Tibial nerve (tissue), 4 donors: ENCODE data around the gene CRIP3. TPM values are rescaled to one million over a fixed set of nuclear protein-coding genes. Genes with fewer than 3 reads are reported as not detected.

Source experiments
- DNase-seq, 2 donors: peaks; one replicate each; pipeline ENCODE4 v3.0.0-alpha.2; 2019; ENCODE audit warnings: low spot score in 2 of 2
- H3K27ac ChIP-seq, 4 donors: fragments of 200-600 bp; sonication (generic) in 3 of 4; one replicate each; pipeline ENCODE4 v1.5.1; 2017 to 2019; ENCODE audit warnings: mild to moderate bottlenecking in 1 of 4
- H3K27me3 ChIP-seq, 2 donors: fragments of 200-600 bp; sonication (generic) in 1 of 2; one replicate each; pipeline versions ENCODE4 v1.5.1 to v1.6.0; 2017 to 2019
- H3K36me3 ChIP-seq, 3 donors: fragments of 200-600 bp; sonication (generic); one replicate each; pipeline ENCODE4 v1.5.1; 2018 to 2019
- H3K4me1 ChIP-seq, 4 donors: fragments of 200-600 bp; sonication (generic) in 3 of 4; one replicate each; pipeline ENCODE4 v1.5.1; 2017 to 2019
- H3K4me3 ChIP-seq, 4 donors: fragments of 200-600 bp; sonication (generic) in 3 of 4; one replicate each; pipeline ENCODE4 v1.5.1; 2017 to 2019; ENCODE audit warnings: mild to moderate bottlenecking in 1 of 4, moderate library complexity in 1 of 4
- H3K9me3 ChIP-seq, 4 donors: fragments of 200-600 bp; sonication (generic) in 3 of 4; one replicate each; pipeline ENCODE4 v1.5.1; 2017 to 2019
- EP300 ChIP-seq, 2 donors: sonication (generic); formaldehyde crosslinking; IDR thresholded peaks; one replicate each; pipeline ENCODE4 v1.6.1; 2017; ENCODE audit warnings: antibody characterized with exemption in 2 of 2, mild to moderate bottlenecking in 1 of 2
- POLR2A ChIP-seq, 2 donors: fragments of 450-650 bp; IDR thresholded peaks; one replicate each; pipeline ENCODE4 v1.6.1; 2017; ENCODE audit warnings: antibody characterized with exemption in 2 of 2, mild to moderate bottlenecking in 2 of 2, moderate library complexity in 2 of 2
- WGBS, 2 donors: methylation state at CpG; one replicate each; pipeline ENCODE4 v1.1.5; 2018; 5-methylcytosine and 5-hydroxymethylcytosine counted together
- small RNA-seq: library from RNA; depleted of rRNA; stranded (forward); fragments of <200 nt; gene quantifications from one replicate; pipeline ENCODE3, GENCODE V24; 2016
- total RNA-seq, 4 donors: library from RNA; depleted of rRNA; stranded (reverse); fragments of >200 nt; gene quantifications; one replicate each; pipeline ENCODE4 v1.1.0, GENCODE V29; 2016
- TF ChIP-seq, protein P1 (sequence below), 5 experiments: fragments of 200-600 bp in 3 of 5; fragments of 450-650 bp in 2 of 5; sonication (generic) in 3 of 5; IDR thresholded peaks; one replicate each; pipeline ENCODE4 v1.5.1; 2016 to 2019; ENCODE audit warnings: antibody characterized with exemption in 5 of 5, mild to moderate bottlenecking in 3 of 5, moderate library complexity in 2 of 5

Gene CRIP3
- total RNA-seq, 4 donors from 2014 or later = 5.2 to 12.7 (median 6.1) TPM; not detected in 1

DNA sequence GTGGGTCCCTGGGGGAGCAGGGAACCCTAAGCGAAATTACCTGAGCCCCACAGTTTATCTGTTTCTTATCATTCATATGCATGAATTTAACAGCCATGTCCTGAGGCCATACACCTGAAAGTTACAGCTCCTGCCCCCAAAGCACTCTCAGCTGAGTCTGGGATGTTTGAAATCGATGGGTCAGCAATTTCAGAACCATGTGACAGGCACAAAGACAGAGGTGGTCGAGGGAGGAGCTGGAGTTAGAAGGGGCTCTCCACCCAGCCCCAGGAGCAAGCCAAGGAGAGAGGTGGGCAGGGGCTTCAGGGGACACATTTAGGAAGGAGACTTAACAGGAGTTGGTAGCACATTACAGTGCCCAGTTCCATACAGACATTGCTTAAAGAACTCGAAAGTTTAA, 50.4 kb downstream of the CRIP3 start:
- no peak for DNase-seq
- peaks cover 0 to 22% of the 10 kb centered on the region in 2 donors for H3K27me3 ChIP-seq
- no peak overlapping the region for H3K4me3 ChIP-seq
- H3K9me3 ChIP-seq = no peaks in the 10 kb centered on the region
- H3K4me1 ChIP-seq = no peaks in the 10 kb centered on the region
- no peaks in the 10 kb centered on the region for H3K36me3 ChIP-seq
- 59 to 71% methylated on average over 4 of the region's 4 CpGs for WGBS, 2 donors
- H3K27ac ChIP-seq = no peak overlapping the region
- no peak for TF ChIP-seq EP300 (IDR thresholded peaks at IDR 0.05)
- TF ChIP-seq, protein P1, sequence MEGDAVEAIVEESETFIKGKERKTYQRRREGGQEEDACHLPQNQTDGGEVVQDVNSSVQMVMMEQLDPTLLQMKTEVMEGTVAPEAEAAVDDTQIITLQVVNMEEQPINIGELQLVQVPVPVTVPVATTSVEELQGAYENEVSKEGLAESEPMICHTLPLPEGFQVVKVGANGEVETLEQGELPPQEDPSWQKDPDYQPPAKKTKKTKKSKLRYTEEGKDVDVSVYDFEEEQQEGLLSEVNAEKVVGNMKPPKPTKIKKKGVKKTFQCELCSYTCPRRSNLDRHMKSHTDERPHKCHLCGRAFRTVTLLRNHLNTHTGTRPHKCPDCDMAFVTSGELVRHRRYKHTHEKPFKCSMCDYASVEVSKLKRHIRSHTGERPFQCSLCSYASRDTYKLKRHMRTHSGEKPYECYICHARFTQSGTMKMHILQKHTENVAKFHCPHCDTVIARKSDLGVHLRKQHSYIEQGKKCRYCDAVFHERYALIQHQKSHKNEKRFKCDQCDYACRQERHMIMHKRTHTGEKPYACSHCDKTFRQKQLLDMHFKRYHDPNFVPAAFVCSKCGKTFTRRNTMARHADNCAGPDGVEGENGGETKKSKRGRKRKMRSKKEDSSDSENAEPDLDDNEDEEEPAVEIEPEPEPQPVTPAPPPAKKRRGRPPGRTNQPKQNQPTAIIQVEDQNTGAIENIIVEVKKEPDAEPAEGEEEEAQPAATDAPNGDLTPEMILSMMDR (IDR thresholded peaks at IDR 0.05) = no peak

DNA sequence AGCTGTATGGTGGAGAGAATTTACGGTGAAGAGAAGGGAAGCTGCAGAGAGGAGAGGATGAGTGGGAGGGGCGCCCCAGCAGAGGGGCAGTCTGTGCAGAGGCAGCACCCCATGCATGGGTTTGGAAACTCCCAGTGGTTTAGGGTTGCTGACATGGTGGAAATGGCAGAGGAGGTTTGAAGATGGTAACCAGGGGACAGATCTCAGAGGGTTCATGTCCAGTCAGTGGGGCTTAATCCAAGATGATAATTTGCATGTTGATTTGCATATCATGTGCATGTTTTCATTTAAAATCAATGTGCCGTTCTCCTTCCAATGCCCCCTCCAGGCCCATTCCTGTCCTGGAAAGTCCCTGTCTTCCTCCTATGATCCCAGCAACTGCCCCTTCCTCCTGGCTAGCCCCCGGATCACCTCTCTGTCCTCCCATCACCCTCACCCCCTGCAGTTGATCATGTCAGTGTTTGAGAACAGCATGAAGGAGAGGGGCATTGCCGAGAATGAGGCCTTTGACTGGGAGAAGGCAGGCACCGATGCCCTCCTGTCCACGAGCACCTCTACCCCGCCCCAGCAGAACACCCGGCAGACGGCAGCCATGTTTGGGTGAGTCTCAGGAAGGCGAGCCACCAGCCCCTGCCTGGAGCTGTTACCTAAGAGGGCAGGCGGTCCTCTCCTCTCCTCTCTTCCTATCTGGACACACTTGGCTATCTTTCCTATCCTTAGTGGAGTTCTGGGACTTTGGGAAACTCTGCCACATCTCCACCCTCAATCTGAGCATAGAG, 51.1 kb downstream of the CRIP3 start:
- 71 to 76% methylated on average over 12 of the region's 12 CpGs for whole genome bisulfite sequencing, 2 donors

DNA sequence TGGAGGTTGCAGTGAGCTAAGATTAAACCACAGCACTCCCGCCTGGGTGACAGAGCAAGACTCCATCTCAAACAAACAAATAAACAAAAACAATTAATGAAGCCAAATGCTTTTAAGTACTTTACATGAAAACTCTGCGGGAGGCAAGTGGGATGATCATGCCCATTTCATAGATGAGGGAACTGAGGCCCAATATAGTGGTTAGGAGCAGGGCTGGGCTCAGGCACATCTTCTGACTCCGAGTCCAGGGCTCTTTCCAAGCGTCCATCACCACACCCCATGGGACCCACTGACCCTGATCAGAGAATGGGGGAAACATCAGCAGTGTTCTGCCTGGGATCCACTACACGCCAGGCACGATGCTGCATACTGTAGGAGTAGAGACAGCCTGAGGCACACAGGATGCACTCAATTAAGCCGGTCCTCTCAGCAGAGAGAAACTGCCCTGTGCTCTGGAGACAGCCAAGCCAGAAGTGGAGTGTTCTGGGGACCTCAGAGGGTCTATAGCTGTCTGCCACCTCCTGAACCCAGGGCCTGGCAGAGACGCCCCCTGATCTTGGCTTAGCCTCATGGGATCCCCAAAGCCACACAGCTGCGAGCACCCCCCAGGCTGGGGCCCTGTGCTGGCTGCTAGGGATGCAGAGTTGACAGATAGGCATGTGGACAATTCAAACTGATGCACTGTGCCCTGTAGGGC, 51.8 kb downstream of the CRIP3 start:
- TF ChIP-seq, protein P1 (IDR thresholded peaks at IDR 0.05) = no peak
- no peak for TF ChIP-seq EP300 (IDR thresholded peaks at IDR 0.05)
- TF ChIP-seq POLR2A (IDR thresholded peaks at IDR 0.05) = no peak
- Histone ChIP-seq H3K27me3 (peaks cover 0 to 35% of the 10 kb centered on the region in 2 donors), H3K4me3 (no peak overlapping the region), H3K27ac (no peak overlapping the region), H3K9me3 (no peaks in the 10 kb centered on the region), H3K4me1 (peaks cover 0 to under 1% (median 0%) of the 10 kb centered on the region in 4 donors), H3K36me3 (no peaks in the 10 kb centered on the region)
- DNase-seq = no peak
- WGBS, 2 donors = 78 to 80% methylated on average over 5 to 9 of the region's 9 CpGs

More for the DNA sequence above, 51.1 kb downstream of the CRIP3 start:
- no peak overlapping the region for H3K27ac ChIP-seq
- H3K4me1 ChIP-seq = no peaks in the 10 kb centered on the region
- no peaks in the 10 kb centered on the region for H3K9me3 ChIP-seq
- no peak for DNase-seq
- TF ChIP-seq POLR2A (IDR thresholded peaks at IDR 0.05) (no peak), EP300 (IDR thresholded peaks at IDR 0.05) (no peak)
- TF ChIP-seq, protein P1 (IDR thresholded peaks at IDR 0.05) = no peak
- no peak overlapping the region for H3K4me3 ChIP-seq
- H3K27me3 ChIP-seq = peaks cover 0 to 28% of the 10 kb centered on the region in 2 donors
- no peaks in the 10 kb centered on the region for H3K36me3 ChIP-seq

Small RNA genes within 50 kb of the gene (small RNA-seq; reads per million reads assigned to genes)
- not detected for gene RPL12P47

Other genes with a start within 250 kb of the CRIP3 start
- 10 to 100 TPM in 2 of 4 donors, 1 to 10 TPM in 2; 8.4 to 17.3 (median 11.6) TPM for gene MRPL2, start 249.4 kb downstream of the CRIP3 start, total RNA-seq
- 10 to 100 TPM; 21.6 to 32.9 (median 23.8) TPM for gene KLC4, start 249.2 kb downstream of the CRIP3 start, total RNA-seq
- 1 to 10 TPM; 1.5 to 5.5 (median 3.9) TPM for gene PTK7, start 232.5 kb downstream of the CRIP3 start, total RNA-seq
- 10 to 100 TPM; 28.4 to 49.8 (median 35.3) TPM for gene SRF, start 137.6 kb downstream of the CRIP3 start, total RNA-seq
- 10 to 100 TPM; 47.9 to 76.2 (median 49.3) TPM for gene CUL9, start 126.6 kb downstream of the CRIP3 start, total RNA-seq
- 100 to 1,000 TPM in 2 of 4 donors, 10 to 100 TPM in 2; 61.8 to 114 (median 101) TPM for gene DNPH1, start 79.3 kb downstream of the CRIP3 start, total RNA-seq
- gene TTBK1, start 65.3 kb downstream of the CRIP3 start, total RNA-seq = not detected
- gene SLC22A7, start 10.6 kb downstream of the CRIP3 start, total RNA-seq = not detected
- gene ZNF318, start 60.8 kb upstream of the CRIP3 start, total RNA-seq = 10 to 100 TPM; 18.4 to 26.4 (median 22.9) TPM
- 10 to 100 TPM; 14.9 to 35.9 (median 27.1) TPM for gene ABCC10, start 118.7 kb upstream of the CRIP3 start, total RNA-seq
- gene DLK2, start 146.7 kb upstream of the CRIP3 start, total RNA-seq = 1 to 10 TPM in 2 of 4 donors, not detected in 2; 1.0 to 3.5 TPM
- 10 to 100 TPM; 30.2 to 43.8 (median 32.3) TPM for gene TJAP1, start 168.7 kb upstream of the CRIP3 start, total RNA-seq
- 1 to 10 TPM in 3 of 4 donors, under 1 TPM in 1; 0.59 to 2.4 (median 1.3) TPM for gene LRRC73, start 201.5 kb upstream of the CRIP3 start, total RNA-seq
- gene YIPF3, start 208.1 kb upstream of the CRIP3 start, total RNA-seq = 100 to 1,000 TPM in 1 of 4 donors, 10 to 100 TPM in 3; 61.7 to 105 (median 77.9) TPM
- gene POLR1C, start 208.3 kb upstream of the CRIP3 start, total RNA-seq = 10 to 100 TPM; 24.5 to 45.5 (median 29.7) TPM